Activated T-cell treated with anti-CD3 and anti-CD28 coated beads for 4 hours (primary cell): ENCODE measurements around the gene GNAT1.
"Not testable (repeated sequence)": the region's sequence is repeated elsewhere in the genome, so short reads cannot be mapped to it uniquely, and the experiment has no call there.

Experiments used
- DNase-seq: peaks from one replicate; pipeline ENCODE4 v3.0.0-alpha.2; 2020

GNAT1 gene

DNA sequence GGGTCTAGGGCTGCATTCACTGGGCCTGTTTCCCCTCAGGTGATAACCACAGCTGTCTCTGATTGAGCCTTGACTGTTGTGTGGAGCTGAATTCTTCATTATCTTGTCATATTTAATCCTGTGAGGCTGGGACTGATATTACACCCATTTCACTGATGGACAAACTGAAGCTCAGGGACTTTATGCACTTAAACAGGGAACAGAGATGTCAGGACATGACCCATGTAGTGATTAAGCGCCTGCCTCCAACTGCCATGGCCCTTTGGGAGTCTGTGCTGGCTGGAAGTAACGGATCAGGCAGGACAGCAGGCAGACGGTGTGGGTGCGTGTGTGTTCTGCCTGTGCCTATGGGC is 52.1 kb downstream of the GNAT1 start:
- DNase-seq: no peak

DNA sequence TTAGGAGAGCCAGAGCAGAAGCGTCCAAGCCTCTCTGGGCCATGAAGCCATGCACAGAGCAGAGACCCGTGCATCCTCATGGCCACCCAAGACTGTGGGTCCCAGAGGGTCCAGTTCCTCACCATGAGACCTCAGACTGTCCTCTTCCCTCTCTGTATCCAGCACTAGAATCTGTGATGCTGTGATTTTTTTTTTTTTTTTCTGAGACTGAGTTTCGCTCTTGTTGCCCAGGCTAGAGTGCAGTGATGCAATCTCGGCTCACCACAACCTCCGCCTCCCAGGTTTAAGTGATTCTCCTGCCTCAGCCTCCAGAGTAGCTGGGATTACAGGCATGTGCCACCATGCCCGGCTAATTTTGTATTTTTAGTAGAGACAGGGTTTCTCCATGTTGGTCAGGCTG is 53.4 kb downstream of the GNAT1 start:
- DNase-seq: not testable (repeated sequence)

DNA sequence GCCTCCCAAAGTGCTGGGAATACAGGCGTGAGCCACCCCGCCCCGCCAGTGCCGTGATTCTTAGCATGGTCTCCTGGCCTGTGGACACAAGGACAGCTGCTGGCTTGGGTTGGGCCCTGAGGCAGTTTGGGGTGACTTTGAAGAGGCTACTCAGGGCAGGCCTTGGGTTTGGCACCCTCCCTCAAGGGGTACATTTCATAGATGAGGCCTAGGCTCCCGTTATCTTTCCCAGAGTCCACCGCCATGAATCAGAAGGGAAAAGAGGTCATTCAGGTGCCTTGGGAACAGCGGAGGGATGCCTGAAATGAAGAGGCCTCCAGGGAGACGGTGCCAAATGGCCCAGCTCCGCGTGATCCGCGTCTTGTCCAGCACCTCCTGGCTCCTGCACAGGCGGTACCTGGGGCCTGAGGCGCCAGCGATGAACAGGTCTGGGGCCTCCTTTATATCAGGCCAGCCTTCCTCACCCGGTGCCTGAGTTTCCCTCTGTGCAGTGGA is 53.9 kb downstream of the GNAT1 start:
- DNase-seq: no peak

DNA sequence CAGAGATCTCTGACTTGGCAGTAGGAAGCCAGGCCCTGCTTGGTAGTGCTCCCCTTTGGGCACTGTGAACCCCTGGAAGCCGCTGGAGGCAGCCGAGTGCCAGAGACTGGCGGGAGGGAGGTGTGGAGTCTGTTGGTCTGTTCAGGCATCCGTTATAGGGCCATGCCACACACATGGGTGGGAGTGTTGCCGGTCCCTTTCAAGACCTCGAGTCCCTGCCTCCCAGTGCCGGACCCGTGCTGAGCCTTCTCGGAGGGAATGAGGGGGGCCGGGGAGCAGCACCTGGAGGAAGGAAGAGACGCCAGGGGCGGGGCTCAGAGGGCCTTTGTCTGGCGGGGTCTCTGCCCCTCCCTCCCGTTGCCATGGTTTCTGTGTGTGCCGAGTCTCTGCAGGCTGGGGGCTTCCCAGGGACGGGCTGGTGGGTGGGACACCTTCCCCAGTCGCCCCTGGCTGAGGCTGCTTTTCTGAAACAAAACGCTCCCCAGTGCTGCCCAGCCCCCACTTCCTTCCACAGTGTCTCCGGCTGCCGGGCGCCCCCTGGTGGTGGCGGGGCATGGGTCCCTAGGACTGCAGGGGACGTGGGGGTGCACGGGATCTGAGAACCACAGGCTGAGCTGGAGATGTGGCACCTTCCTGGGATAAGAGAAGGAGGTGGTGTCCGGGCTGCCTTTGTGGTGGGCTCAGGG is 54.6 kb downstream of the GNAT1 start:
- peak; percentile 98 for DNase-seq

DNA sequence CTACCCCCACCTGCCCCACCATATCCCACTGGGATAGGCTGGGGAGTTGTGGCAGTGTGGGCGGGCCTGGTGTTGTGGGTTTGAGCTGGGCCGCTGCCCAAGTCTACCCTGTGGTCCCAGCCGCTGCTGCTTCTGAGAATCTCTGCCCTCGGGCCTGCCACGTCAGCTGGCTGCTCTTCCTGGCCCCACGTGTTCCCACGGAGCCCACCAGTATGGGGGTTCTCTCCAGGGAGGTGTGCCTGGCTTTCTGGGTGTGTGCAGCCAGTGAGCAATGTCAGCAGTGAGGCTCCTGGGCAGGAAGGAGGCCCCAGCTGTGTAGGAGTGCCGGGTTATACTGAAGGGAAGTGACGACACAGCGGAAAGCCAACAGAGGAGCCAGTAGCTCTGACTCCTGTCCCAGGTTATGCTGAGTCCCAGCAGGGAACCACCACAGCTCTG is 55.1 kb downstream of the GNAT1 start:
- DNase-seq: peak; percentile 74
